ENCODE measurements around the gene PMPCA.

PMPCA gene

GRCh38 chr9:136438548-136439480, 28.4 kb downstream of the PMPCA start:
- DNase-seq: peak; percentile 74

GRCh38 chr9:136439481-136440408, 29.3 kb downstream of the PMPCA start, which contains the start of gene INPP5E:
Gene INPP5E (minus strand): TSS chr9:136439845. CDS start chr9:136439419, 426 bp downstream.
- DNase-seq: peak; percentile 89

- no peak for DNase-seq
Observed at GRCh38 chr9:136441191-136441680, 30.8 kb downstream of the PMPCA start.

- no peak for DNase-seq
Observed at GRCh38 chr9:136441681-136442245, 31.3 kb downstream of the PMPCA start.

- no peak for DNase-seq
Observed at GRCh38 chr9:136442265-136442664, 31.8 kb downstream of the PMPCA start.

GRCh38 chr9:136443087-136443486, 32.6 kb downstream of the PMPCA start:
- DNase-seq: no peak

GRCh38 chr9:136443687-136444086, 33.2 kb downstream of the PMPCA start:
- DNase-seq: no peak

GRCh38 chr9:136444102-136444501, 33.6 kb downstream of the PMPCA start:
- DNase-seq: no peak

GRCh38 chr9:136445799-136446198, 35.3 kb downstream of the PMPCA start:
- no peak for DNase-seq

- DNase-seq: no peak
Observed at GRCh38 chr9:136447173-136447778, 36.8 kb downstream of the PMPCA start.

GRCh38 chr9:136448655-136449054, 38.2 kb downstream of the PMPCA start:
- no peak for DNase-seq

GRCh38 chr9:136451221-136451877, 40.9 kb downstream of the PMPCA start:
- DNase-seq: no peak

- no peak for DNase-seq
Observed at GRCh38 chr9:136453326-136453725, 42.9 kb downstream of the PMPCA start.

- no peak for DNase-seq
Observed at GRCh38 chr9:136454026-136454796, 43.8 kb downstream of the PMPCA start.

- DNase-seq: no peak
Observed at GRCh38 chr9:136455043-136456002, 44.9 kb downstream of the PMPCA start.

GRCh38 chr9:136456258-136456657, 45.8 kb downstream of the PMPCA start:
- no peak for DNase-seq

GRCh38 chr9:136457326-136457725, 46.9 kb downstream of the PMPCA start:
- DNase-seq: no peak

GRCh38 chr9:136459425-136459824, 49.0 kb downstream of the PMPCA start:
- no peak for DNase-seq

GRCh38 chr9:136460772-136461325, 50.4 kb downstream of the PMPCA start:
- no peak for DNase-seq

GRCh38 chr9:136462664-136463063, 52.2 kb downstream of the PMPCA start:
- DNase-seq: no peak

All from activated CD4-positive, alpha-beta T cell treated with anti-CD3 and anti-CD28 coated beads, Interleukin-2, Interleukin-6, amounts not matched to agents 100 ng/mL and 50 ng/mL, durations not matched to agents 16 hours and 8 hours (primary cell).